Forelimb muscle (tissue), 1 donor: Measurements from ENCODE around the gene KCNQ1OT1. TPM values are rescaled to one million over a fixed set of nuclear protein-coding genes. Genes with fewer than 3 reads are reported as not detected.

ENCODE experiments used
- DNase-seq: peaks from one replicate; pipeline ENCODE4 v3.0.0-alpha.2; 2013; ENCODE audit warnings: low read depth
- polyA plus RNA-seq: library from polyadenylated mRNA; unstranded; fragments of 120-200 nt; gene quantifications from one replicate; pipeline ENCODE4 v1.2.1, GENCODE V29; 2013; ENCODE audit not compliant: insufficient read length

The KCNQ1OT1 gene
- polyA plus RNA-seq, 1 donor: 1.3 TPM

DNA sequence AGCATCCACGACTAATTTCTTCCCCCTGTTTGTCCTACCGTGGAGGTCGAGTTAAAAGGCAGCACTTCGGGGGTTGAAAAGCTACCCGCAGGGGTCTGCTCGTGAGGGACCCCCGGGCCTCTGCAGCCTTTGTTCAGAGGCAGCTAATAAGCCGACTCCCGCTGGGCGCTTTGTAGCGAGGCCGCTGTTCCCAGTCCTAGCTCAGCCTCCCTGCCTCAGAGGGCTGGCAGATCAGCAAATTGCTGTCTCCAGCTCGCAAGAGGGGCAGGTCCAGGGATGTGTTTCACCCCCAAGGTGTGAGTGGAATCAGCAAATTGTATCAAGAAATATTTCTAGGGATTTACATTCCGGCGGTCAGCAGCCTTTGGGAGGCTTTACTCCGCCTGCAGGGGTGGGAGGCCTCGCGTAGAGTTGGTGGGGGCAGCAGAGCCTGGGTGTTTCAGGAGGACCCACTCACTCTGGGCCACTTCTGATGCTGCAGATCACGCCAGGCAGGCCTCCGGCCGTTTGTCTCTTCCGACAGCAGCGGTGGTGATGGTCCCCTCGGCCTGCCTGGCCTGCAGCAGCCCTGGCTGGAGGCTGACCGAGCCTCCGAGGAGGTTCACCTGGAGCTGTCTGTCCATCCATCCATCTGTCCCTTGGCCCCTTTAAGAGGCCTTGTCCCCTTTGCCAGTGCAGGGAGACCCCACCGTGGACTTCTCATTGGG, 21.6 kb upstream of the KCNQ1OT1 start:
- no peak for DNase-seq

DNA sequence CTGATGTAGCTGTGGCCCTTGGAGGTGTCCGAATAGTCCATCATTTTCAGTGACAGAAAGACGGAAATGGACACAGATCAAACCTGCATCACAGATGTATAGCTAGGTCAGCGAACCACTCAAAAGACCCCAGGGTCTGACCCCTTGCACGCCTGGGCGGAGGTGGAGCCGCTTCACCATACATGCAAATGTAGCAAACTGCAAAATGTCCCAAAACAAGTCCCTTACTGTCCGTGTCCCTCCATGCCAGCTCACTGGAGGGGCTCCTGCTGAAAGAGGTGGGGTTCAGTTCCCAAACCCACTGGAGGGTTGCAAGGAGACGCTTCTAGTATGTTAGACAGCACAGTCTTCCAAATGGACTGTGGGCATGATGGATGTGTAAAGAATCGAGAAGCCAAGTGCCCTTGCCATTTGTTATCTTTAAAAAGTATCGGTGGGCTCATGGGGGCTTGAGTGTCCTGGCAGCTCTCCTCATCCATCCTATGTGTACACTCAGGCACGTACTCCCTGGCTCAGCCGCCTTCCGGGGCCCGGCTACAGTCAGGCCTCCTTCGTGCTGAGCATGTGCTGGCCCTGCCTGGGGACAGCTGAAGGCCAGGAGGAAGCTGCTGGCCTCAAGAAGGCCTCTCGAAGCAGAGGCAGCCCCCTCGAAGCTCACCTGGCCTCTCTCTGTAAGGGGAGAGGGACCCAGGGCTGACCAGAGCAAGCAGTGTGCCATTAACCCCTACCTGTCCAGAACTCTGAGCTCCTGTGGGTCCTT, 20.2 kb upstream of the KCNQ1OT1 start:
- DNase-seq: no peak

DNA sequence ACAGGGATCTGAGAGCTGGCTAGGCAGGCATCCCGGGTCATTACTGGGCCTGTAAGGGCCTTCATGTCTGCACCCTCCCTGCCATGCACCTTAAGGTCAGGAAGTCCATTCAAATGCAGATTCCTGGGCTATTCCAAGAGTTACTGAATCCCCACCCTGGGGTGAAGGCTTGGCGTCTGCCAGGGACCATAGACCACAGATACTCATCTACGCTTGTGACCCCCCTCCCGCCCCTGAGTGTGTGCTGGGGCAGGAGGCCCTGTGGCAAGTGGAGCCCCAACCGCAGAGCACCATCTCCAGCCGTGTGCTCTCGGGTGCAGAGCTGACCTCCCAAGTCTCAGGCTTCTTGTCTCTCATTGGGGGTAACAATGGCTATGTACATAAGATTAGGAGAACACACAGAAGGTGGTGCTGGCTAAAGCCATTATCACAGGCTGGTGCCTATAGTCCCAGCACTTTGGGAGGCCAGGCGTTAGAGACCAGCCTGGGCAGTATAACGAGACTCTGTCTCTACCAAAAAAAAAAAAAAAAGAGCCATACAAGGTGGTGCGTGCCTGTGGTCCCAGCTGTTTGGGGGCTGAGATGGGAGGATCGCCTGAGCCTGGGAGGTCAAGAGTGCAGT, 19.1 kb upstream of the KCNQ1OT1 start:
- no peak for DNase-seq

DNA sequence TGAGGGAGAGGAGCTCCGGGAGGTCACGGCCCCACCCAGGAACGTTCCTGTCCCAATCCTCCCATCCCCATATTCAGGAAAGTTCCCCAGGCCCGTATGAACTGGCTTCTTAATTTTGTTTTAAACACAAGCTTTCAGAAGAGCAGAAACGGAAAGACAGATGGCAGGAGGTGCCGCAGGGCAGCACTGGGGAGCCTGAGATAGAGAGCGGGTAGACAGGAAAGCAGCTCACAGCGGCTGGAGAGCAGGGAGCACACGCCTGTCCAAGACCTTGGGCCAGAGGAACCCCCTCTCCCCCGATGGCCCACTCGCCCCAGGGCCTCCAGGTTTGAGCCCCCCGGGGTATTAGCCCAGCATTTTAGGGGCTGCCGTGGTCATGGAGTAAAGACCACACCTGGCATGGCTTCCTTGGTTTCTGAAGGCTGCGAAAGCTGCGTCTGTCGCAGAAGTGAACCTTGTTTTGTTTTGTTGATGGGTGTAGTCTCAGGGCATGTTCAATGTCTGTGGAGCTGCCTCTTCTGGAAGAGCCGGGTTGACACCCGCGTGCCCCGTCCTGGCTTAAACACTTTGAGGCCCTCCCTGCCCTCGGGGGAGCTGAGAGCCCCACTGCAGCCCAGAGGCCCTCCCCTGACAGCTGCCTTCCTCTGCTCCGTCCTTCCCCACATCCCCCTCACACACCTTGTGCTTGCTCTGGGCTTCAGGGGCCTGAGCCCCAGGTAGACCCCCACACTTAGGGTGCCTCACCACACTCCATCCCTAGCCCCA, 17.9 kb upstream of the KCNQ1OT1 start:
- DNase-seq: no peak

DNA sequence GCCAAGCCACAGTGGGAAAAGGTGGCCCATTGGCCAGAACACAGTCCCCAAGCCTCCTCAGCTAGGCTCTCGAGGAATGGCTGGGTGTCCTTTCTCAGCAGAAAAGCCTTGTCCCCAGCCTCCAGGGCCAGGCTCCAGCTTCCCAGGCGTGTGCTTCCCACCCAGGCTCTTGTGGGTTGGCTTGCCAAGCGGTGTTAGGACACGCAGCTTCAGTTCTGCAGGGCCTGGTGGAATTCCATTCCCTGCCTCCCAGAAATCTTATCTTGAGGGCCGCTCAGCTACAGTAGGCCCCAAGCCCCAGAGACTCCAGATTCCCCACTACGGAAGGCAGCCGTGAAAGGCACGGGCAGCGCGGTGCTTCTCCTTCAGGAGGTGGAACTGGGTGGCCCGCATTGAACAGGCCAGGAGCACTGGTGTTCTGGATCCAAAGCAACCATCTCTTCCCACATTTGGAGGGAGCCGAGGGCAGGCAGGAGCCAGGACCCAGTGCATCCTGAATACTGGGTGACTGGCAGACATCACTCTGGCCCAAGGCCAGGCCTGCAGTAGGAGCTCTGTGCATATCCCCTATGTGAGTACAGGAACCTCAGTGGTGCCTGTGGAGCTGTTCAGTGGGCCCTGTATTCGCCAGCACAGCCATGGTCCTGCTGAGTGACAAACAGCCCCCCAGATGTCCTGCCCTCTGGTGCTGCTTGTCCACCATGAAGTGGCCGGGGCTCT, 16.7 kb upstream of the KCNQ1OT1 start:
- no peak for DNase-seq

DNA sequence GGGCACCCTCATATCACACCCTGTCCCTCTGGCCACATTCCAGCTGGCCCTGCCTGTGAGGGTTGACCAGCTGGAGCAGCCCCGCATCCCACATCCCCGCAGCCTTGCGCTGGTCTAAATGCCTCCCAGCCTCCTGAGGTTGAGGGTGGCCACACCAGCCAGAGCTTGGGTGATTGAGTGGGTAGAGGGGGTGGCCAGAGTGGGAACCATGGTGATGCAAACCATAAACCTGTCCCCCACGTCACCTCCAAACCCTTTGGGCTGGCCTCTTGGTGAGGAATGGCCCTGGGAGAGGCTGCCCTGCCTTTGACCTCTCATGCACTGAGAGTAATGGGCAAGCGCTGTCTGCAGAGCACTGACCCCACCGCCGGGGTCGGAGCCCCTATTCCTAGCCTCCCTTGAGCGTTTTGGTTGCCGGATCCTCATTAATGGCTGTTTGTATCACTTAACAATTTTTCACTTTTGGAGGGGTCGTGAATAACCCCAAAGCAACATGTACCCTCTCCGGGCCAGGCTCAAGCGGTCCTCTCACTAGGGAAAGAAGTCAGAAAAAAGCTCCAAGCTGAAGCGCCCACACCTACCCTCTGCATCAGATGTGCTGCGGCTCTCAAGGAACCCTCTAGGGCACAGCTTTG, 16.0 kb upstream of the KCNQ1OT1 start:
- DNase-seq: no peak

DNA sequence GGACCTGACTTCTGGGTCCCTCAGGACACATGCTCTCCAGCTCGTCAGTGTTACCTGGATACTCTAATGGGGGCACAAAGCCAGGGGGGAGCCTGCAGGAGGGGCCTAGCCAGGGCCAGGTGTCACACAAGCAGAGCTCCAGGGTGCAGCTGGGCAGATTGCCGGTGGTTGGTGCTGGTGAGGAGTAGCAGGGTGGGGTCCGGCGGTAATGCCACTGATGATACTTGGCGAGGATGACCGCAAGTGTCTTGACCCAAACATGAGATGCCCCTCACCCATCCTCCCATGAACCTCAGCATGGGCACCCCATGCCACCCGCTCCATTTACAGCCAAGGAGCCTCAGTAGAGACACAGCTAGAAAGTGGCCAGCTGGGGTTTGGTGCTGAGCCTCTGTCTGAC, 15.1 kb upstream of the KCNQ1OT1 start:
- no peak for DNase-seq

DNA sequence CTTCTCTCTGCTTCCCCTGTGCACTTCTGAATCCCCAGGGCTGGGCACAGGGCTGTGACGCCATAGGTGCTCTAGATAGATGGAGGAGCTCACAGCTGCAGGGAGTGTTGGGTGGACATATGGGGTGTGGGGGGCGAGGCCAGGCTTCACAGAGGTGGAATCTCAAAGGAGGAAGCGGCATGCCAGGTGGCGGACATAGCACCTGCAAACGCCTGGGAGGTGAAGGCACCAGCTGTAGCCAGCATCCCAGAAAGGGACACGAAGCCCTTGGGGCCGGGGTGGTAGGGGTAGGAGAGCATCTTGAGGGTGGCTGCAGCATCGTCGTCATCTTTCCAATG, 14.6 kb upstream of the KCNQ1OT1 start:
- no peak for DNase-seq

DNA sequence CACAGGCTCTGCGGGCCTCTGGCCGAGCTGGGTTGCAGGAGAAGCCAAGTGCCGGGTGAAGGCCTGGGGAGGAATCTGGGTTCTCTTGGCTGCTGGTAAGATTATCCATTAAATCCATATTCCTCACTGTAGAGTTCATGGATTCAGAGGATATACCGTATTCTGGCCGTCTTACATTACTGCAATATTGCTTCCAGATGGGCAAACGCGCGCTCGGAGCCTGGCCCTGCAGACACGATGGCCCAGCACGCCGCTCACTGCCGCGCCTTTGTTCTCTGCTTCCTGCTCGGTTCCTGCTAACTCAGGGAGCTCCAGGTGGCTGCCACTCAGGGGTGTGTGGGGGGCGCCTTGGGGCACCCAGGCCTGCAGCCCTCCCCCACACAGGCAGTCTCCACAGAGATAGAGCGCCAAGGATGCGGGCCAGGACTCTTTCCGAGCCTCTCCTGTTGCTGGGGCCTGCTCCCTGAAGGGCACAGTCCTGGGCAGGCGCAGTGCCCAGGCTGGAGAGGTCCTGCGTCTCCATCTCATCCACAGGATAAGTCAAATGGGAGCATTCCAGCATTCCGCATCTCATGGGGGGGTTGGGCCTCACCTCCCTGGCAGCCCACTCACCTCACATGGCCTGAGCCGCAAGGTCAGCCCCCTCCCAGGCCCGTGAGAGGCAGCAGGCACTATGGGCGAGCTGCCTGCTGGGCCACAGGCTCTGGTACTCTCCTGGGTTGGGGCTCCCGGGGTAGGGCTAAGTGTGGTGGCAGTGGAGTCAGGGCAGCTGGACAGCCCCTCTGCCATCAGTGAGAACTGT, 14.1 kb upstream of the KCNQ1OT1 start:
- no peak for DNase-seq

DNA sequence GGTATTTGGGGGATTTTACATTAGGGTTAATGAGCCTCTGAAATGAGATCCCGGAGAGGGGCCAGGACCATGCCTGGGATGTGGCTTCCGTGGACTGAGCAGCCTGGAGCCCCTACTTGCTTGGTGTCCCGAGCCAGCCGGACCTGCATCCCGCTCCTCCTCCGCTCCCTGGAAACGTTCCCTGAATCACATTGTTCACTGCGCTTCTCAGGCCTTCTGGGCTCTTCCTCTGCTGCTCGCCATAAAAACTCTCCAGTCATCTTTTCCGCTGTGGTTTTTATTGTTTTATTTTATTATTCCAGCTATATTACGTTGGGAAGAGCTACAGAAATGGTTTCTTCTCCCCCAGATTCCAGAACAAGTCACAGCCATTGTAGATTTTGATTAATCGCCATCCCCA, 13.3 kb upstream of the KCNQ1OT1 start:
- peak; percentile 71 for DNase-seq

DNA sequence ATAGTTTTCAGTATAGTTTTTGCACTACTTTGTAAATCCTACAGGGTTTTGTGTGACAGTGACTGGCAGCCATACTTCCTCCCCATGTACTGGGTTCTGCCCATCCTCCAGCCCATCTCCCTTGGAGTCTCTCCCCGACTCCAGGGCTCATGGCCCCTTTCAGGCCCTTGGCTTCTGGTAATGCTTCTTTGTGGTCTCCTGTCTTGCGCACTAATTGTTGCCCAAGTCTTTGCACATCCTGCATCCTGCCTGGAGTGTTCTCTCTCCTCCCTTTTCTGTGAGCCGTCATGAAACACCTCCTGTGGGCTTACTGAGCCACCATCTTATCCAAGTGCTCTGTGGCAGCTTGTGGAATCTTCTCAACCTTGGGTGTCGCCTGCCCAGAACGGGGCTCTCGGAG, 11.4 kb upstream of the KCNQ1OT1 start:
- DNase-seq: no peak

DNA sequence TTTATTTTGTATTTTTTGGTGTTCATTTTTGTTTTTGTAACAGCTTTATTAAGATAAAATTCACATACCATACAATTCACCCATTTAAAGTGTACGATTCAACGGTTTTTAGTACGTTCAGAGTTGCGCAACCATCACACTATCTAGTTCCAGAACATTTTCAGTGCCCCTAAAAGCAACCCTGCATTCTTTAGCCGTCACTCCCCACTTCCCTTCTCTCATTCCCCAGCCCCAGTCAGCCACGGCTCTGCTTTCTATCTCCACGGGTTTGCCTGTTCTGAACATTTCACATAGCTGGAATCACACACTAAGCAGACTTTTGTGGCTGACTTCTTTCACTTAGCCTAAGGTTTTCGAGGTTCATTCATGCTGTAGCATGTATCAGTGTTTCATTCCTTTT, 9.6 kb upstream of the KCNQ1OT1 start:
- no peak for DNase-seq

DNA sequence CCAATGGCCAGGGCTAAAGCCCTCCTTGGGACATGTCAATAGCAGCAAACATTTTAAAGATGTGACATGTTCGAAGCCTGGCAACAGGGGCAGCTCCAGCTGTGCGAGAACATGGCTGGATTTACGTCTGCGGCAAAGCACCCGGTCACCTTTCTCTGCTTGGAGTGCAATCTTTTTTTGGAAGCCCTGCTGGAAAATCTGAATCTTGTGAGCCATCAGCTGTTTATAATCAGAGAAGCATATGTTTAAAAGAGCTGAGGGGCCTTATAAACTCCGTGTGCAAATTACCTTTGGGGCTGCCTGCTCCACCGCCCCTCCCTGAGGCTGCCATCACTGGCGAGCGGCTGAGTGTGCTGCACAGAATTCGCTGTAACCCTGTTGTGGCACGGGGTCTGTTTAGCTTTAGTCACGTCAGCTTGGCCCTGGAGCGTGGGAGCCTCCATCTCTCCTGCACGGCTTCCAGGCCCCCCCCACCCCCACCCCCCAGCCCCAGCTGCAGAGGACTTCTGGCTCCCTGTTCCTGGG, 9.0 kb upstream of the KCNQ1OT1 start:
- DNase-seq: peak; percentile 94

DNA sequence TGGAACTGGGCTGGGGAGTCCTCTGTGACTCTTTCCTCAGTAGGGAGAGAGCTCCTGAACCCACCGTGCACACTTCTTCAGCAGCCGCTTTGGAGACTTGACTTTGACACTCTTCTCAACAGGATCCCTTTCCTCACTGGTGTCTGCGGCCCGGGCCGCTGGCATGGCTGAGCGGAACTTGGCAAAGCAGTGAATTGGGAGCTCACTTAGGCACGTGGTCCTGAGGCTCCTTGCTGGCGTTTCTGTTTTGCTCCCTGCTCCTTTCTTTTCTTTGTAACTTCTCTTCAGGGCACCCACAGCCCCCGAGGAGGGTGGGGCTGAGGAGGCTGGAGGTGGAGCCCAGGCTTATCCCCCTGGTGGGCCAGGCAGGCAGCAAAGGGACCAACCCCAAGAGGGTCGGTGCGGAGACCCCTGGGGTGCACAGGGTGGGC, 8.4 kb upstream of the KCNQ1OT1 start:
- DNase-seq: no peak

DNA sequence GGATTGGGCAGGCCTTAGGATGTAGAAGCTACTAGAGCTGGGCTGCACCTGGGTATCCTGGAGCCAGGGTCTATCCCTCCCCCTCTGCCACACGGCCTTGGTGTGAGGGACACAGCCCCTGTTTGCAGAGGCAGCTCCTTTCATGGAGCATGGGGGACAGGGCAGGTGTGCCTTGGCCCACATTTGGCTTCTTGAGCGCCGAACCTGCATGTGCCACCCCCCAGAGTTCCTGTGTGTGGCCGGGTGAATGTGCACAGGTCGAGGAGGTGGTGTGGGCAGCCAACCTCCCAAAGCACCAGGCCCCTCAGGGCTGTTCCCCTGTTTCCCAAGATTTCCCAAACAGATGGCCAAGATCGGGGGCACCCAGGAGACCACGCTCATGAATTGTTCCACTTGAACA, 7.9 kb upstream of the KCNQ1OT1 start:
- DNase-seq: no peak

DNA sequence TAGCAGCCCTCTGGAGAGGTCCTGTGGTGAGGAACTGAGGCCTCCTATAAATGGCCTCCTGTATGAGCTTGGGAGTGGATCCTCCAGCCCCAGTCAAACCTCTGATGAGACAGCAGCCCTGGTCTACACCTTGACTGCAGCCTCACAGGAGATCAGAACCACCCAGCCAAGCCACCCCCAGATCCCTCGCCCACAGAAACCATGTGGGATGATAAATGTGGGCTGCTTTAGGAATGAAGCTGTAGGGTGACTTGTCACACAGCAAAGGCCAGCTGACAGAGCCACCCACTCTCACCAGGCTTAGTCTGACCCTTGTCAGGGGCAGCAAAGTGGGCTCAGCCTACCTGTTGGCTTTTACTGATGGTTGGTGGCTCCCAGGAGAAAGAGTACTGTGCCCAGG, 6.5 kb upstream of the KCNQ1OT1 start:
- DNase-seq: no peak

DNA sequence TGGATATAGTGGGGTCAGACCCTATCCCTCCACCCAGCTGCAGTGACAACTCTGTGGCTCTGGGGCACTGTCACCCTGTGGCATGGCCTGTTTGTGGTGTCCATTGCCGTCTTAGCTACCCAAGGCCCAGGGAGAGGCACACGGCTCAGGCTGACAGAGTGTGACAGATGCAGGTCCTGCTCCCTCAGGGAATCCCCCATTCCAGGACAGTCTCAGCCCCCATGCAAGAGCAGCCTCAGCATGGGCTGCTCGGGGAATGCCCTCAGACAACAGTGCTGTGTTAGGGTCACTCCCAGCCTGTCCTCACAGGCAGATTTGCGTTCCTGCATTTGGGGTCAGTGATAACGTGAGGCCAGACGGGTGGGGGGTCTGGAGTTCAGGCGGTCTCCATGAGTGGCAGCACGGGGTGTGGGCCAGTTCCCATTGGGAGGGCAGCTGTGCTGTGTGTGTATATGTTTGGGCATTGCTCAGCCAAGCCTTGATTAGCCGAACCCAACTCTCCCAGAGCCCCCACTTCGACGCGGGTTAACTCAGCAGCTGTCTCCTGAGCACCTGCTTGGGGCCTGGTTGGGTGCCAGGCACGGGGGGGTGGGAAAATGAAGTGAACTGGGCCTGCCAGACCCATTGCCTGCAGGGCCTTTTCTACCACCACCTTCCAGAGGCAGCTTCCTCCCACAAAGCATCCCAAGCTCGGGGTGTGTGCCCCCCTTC, 5.3 kb upstream of the KCNQ1OT1 start:
- no peak for DNase-seq

DNA sequence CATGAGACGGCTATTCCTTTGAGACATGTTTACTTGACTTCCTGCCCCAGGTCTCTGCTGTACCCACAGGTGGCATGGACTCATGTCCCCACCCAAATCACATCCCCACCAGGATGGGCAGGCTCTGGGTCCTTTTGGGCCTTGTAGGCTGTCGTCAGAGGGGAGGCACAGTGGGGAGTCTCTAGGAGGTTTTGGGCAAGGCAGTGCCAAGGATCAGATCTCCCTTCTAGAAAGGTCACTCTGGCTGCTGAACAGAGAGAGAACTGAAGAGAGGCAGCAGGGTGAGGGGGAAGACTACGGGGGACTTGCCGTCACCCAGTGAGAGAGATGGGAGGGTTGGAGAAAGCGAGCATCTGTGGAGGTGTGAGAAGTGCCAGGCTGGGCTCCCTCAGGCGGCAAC, 4.6 kb upstream of the KCNQ1OT1 start:
- DNase-seq: no peak

DNA sequence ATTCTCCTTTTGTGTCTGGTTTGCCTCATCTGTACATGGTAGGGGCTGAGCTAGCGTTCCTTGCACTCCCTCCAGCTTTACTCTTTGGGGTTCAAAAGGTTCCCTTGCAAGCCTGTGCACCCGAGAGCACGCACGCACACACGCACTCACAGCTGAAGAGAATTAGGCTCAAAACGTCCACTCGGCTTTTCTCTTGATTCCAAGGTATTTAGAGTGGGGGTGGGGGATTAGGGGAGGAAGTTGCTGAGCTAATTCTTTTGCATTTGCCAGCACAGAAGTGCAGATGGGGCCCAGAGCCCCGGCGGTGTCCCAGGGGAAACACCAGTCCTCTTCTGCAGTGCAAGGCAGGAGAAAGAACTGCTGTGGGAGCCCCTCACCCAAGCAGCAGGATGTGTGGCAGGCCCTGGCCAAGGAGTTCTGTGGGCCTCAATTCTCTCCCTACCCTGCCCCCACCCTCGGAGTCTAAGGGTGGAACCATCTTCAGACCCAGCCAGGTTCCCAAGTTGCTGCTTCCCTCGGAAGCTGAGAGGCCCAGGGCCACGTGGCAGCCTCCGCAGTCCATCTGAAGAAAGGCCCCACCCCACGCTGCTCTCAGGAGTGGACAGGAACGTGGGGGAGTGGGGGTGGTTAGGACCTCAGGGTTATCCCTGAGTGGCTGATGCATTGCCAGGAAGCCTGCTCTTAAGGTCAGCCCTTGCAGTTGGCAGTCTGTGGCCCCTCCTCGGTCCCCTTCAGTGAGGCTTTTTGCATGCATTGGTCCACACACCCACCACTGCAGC, 3.8 kb upstream of the KCNQ1OT1 start:
- DNase-seq: no peak
